A549 treated with Hydrocortisone at 1 μM for 4 hours (cell line): Measurements from ENCODE around the gene ZNF841. TPM values are rescaled to one million over a fixed set of nuclear protein-coding genes. Genes with fewer than 3 reads are reported as not detected.

Experiments used
- total RNA-seq: library from RNA; stranded (reverse); fragments of 200-300 nt; extraction: Qiagen RNA extraction; gene quantifications from 5 replicates; pipeline ENCODE4 v1.2.3, GENCODE V29; 2022

ZNF841 gene
- 1.5 to 2.4 TPM (median 2.3 TPM) in 5 replicates for total RNA-seq

DNA sequence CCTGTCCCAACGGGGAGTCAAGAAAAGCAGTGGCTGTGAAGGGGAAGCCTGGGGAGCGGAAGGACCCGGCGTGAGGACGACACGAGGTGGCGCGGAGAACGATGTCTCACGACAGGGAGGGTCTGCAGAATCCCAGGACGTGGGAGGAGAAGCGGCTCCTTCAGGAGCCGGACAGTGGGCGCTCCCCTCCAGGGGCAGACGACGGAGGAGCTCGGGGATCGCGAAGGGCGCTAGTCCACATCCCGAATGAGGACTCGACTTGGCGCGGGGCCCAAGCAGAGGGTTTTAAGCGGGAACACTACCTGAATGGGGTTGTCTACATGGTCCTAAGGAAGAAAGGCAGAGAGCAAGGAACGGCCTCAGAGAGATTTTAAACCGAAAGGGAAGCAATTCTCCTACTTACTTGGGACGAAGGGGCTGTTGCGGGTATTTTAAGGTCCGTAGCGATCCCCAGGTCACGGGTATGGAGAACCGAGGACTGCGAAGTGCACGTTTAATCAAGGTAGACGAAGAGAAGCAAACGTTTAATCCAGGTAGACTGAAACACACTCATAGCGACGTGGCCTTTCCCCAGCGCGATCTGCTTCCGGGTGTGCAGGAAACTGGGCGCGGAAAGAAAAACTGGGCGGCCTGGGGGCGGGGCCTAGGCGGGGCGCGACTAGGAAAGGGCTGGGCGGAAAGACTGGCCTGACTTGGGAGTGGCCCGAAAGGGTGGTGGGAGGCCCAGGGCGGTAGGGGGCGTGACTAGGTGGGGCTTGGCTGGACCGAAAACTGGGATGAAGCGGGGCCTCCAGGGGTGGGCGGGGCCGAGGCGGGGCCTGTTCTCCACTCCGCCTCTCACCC is at the start of gene ZNF841:
TSS of gene ZNF841 (minus strand) at position 594 of the 843 bp plus-strand sequence. CDS start 10,964 bp downstream, outside the sequence.

DNA sequence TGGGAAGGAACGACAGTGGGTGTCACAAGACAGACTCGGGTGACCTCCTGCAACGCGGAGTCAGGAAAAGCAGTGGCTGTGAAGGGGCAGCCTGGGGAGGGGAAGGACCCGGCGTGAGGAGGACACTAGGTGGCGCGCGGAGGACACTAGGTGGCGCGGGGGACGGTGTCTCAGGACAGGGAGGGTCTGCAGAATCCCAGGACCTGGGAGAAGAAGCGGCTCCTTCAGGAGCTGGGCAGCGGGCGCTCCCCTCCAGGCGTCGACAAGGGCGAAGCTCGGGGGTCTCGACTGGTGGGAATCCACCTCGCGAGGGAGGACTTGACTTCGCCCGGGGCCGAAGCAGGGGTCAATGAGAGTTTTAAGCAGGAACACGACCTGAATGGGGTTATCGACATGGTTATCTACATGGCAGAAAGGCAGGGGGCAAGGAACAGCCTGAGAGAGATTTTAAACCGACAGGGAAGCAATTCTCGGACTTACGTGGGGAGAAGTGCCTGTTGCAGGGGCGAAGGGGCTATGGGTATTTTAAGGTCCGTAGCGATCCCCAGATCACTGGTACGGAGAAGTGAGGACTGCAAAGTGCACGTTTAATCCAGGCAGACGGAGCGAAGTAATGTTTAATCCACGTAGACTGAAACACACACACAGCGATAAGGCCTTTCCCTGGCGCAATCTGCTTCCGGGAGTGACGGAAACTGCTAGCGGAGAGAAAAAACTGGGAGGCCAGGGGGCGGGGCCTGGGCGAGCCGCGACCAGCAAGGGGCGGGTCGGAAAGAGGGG is 43.9 kb upstream of the ZNF841 start, which contains the start of gene ZNF616:
TSS of gene ZNF616 (minus strand) at position 687 of the 780 bp plus-strand sequence. CDS start 9,426 bp downstream, outside the sequence.

GRCh38 chr19:52048555-52049501 is 46.7 kb downstream of the ZNF841 start, which contains the start of gene ZNF432:
ZNF432 (minus strand) TSS chr19:52048838; CDS start chr19:52046868, 1,970 bp downstream.

DNA sequence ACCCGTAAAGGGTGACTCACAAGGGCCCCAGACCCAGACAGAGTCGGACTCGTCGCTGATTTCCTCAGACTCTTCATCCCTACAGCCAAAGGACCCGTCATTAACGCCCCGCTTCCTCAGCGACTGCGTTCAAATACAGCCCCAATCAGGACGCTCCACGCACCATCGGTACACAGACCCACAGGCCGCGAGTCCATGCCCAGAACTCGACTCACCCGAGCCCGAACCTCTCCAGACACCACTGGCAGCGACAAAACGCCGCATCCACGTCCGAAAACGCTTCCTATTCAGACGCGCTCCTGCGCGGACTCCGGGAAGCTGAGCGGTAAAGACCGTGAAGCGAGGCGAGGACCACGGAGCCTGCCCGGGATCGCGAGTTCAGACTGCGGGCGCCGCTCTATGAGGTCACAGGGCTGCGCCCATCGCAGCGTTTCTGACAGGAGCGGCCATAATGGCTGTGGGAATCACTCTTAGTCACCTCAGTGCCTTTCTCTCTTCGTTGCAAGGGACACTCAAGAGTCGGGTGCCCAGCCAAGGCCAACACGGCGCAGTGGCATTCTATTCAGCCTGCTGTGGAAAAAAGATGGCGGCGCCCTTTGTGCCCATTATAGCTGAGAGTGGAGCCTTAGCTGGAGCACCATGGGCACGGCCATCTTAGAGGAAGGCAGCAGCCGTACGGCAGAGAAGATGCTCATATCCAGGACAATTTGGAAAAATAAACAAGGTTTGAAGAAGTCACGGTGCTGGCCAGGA is 67.4 kb downstream of the ZNF841 start, which contains the start of gene ZNF614:
TSS of gene ZNF614 (minus strand) at position 353 of the 753 bp plus-strand sequence. CDS start 2,634 bp downstream, outside the sequence.

Other genes starting within 250 kb of the ZNF841 start
- gene ZNF577, start 207.8 kb downstream of the ZNF841 start, total RNA-seq: 0.08 to 0.17 TPM (median 0.09 TPM) in 4 of 5 replicates, not detected in the other
- 0.17 to 0.41 TPM (median 0.22 TPM) in 5 replicates for gene ZNF649, start 190.7 kb downstream of the ZNF841 start, total RNA-seq
- gene ZNF613, start 168.3 kb downstream of the ZNF841 start, total RNA-seq: 0.63 to 1.9 TPM (median 1.5 TPM) in 5 replicates
- gene ZNF350, start 108.9 kb downstream of the ZNF841 start, total RNA-seq: 3.3 to 6.3 TPM (median 3.6 TPM) in 5 replicates
- gene ZNF615, start 87.6 kb downstream of the ZNF841 start, total RNA-seq: 2.2 to 5.9 TPM (median 3.4 TPM) in 5 replicates
- gene ZNF614, start 67.4 kb downstream of the ZNF841 start, total RNA-seq: 2.5 to 3.8 TPM (median 3.1 TPM) in 5 replicates
- gene ZNF432, start 46.9 kb downstream of the ZNF841 start, total RNA-seq: 1.3 to 1.9 TPM (median 1.6 TPM) in 5 replicates
- 0.52 to 0.85 TPM (median 0.75 TPM) in 5 replicates for gene ZNF616, start 44.2 kb upstream of the ZNF841 start, total RNA-seq
- 0.45 to 1.2 TPM (median 0.88 TPM) in 5 replicates for gene ZNF836, start 75.9 kb upstream of the ZNF841 start, total RNA-seq
- gene PPP2R1A, start 94.3 kb upstream of the ZNF841 start, total RNA-seq: 178 to 309 TPM (median 306 TPM) in 5 replicates
- gene ZNF766, start 173.8 kb upstream of the ZNF841 start, total RNA-seq: 5.9 to 14.2 TPM (median 9.0 TPM) in 5 replicates
- 6.6 to 19.0 TPM (median 17.3 TPM) in 5 replicates for gene ZNF480, start 201.4 kb upstream of the ZNF841 start, total RNA-seq
- gene ZNF610, start 240.5 kb upstream of the ZNF841 start, total RNA-seq: not detected in 5 replicates